GM23248 (cell line): ENCODE data around the gene CTR9. TPM values are rescaled to one million over a fixed set of nuclear protein-coding genes. Genes with fewer than 3 reads are reported as not detected.
A peak's percentile ranks its signal among the peaks of the same experiment; 100 is the strongest.
"Not testable (repeated sequence)": the region's sequence is repeated elsewhere in the genome, so short reads cannot be mapped to it uniquely, and the experiment has no call there.

Experiments used
- DNase-seq: peaks from one replicate; pipeline ENCODE4 v3.0.0-alpha.2; 2015
- H2AFZ ChIP-seq: fragments of 200-600 bp; sonication (generic); 2 replicates; pipeline ENCODE4 v1.6.1; 2016; ENCODE audit warnings: antibody characterized with exemption
- H3F3A ChIP-seq: fragments of 200-600 bp; sonication (generic); 2 replicates; pipeline ENCODE4 v1.6.1; 2016; ENCODE audit warnings: mild to moderate bottlenecking, antibody characterized with exemption, mixed run types; ENCODE audit not compliant: insufficient read depth
- H3K27ac ChIP-seq: fragments of 200-600 bp; sonication (generic); 2 replicates; pipeline ENCODE4 v1.5.1; 2016; ENCODE audit warnings: mild to moderate bottlenecking
- H3K27me3 ChIP-seq: fragments of 200-600 bp; sonication (generic); replicated peaks from 2 replicates; pipeline ENCODE4 v1.6.1; 2016; ENCODE audit warnings: mild to moderate bottlenecking; ENCODE audit not compliant: insufficient read depth
- H3K36me3 ChIP-seq: fragments of 200-600 bp; sonication (generic); 2 replicates; pipeline ENCODE4 v1.6.1; 2016; ENCODE audit warnings: low read depth, mild to moderate bottlenecking
- H3K4me1 ChIP-seq: fragments of 200-600 bp; sonication (generic); 2 replicates; pipeline ENCODE4 v1.6.1; 2016; ENCODE audit warnings: mild to moderate bottlenecking; ENCODE audit not compliant: insufficient read depth
- H3K4me2 ChIP-seq: fragments of 200-600 bp; sonication (generic); one replicate; pipeline ENCODE4 v1.6.1; 2016; ENCODE audit warnings: mild to moderate bottlenecking; ENCODE audit not compliant: unreplicated experiment
- H3K4me3 ChIP-seq: fragments of 200-600 bp; sonication (generic); 2 replicates; pipeline ENCODE4 v1.5.1; 2016; ENCODE audit warnings: mild to moderate bottlenecking
- H3K79me2 ChIP-seq: fragments of 200-600 bp; sonication (generic); 2 replicates; pipeline ENCODE4 v1.6.1; 2016; ENCODE audit warnings: mild to moderate bottlenecking; ENCODE audit not compliant: insufficient read depth
- H3K9ac ChIP-seq: fragments of 200-600 bp; sonication (generic); 2 replicates; pipeline ENCODE4 v1.6.1; 2016; ENCODE audit warnings: mild to moderate bottlenecking
- H3K9me2 ChIP-seq: fragments of 200-600 bp; sonication (generic); 2 replicates; pipeline ENCODE4 v1.6.1; 2016; ENCODE audit warnings: mixed run types, mild to moderate bottlenecking, moderate library complexity; ENCODE audit not compliant: insufficient read depth
- H3K9me3 ChIP-seq: fragments of 200-600 bp; sonication (generic); one replicate; pipeline ENCODE4 v1.6.1; 2017; ENCODE audit warnings: low read depth
- H4K20me1 ChIP-seq: fragments of 200-600 bp; sonication (generic); 2 replicates; pipeline ENCODE4 v1.6.0; 2016; ENCODE audit not compliant: insufficient read depth
- EZH2 ChIP-seq: fragments of 200-600 bp; sonication (generic); IDR thresholded peaks from 2 replicates; pipeline ENCODE4 v1.6.1; 2018; ENCODE audit warnings: antibody characterized with exemption, mild to moderate bottlenecking; ENCODE audit not compliant: insufficient read depth, poor library complexity, severe bottlenecking
- EZH2phosphoT487 ChIP-seq: fragments of 200-600 bp; sonication (generic); IDR thresholded peaks from 2 replicates; pipeline ENCODE4 v1.6.1; 2018; ENCODE audit warnings: antibody characterized with exemption, moderate library complexity, mild to moderate bottlenecking, low read depth; ENCODE audit not compliant: insufficient read depth
- WGBS, 2 experiments: methylation state at CpG; one replicate each; pipeline ENCODE4 v1.1.6; 2015 to 2017; ENCODE audit warnings: low lambda C conversion rate in 2 of 2, low coverage in 1 of 2; ENCODE audit errors: missing lambda C conversion rate in 2 of 2; 5-methylcytosine and 5-hydroxymethylcytosine counted together
- in situ Hi-C: fragments of 300-500 bp; cut with MboI; formaldehyde crosslinking; loops from 2 replicates; pipeline ENCODE4 v1.15.0; 2020
- polyA plus RNA-seq: library from polyadenylated mRNA; unstranded; fragments of >200 nt; fragmentation: Nextera tagmentation; extraction: Ambion mirVana; gene quantifications from 2 replicates; pipeline ENCODE4 v1.2.1, GENCODE V29; 2016
- total RNA-seq: library from RNA; depleted of rRNA; stranded (reverse); fragments of >200 nt; shearing (Covaris generic); gene quantifications from 2 replicates; pipeline ENCODE4 v1.2.3, GENCODE V29; 2014

CTR9 gene
- total and polyA plus RNA-seq, 2 experiments from 2014 or later: 20.2 to 32.3 TPM

GRCh38 chr11:10809373-10810160 is 58.5 kb downstream of the CTR9 start:
- peaks cover 39% of the 10 kb centered on the region for H3K79me2 ChIP-seq
- WGBS, 2 experiments: 1 to 2% methylated on average over 29 of the region's 29 CpGs
- peaks cover 29% of the 10 kb centered on the region for H3K36me3 ChIP-seq
- no peaks in the 10 kb centered on the region for H3K27me3 ChIP-seq
- in situ Hi-C loops: no loop called here
- peak overlapping the region; percentile 91 for H2AFZ ChIP-seq
- peak overlapping the region; percentile 99 for H3K4me2 ChIP-seq
- H3K9ac ChIP-seq: peak overlapping the region; percentile 99
- TF ChIP-seq EZH2phosphoT487 (no peak), EZH2 (no peak)
- H3K9me2 ChIP-seq: no peaks in the 10 kb centered on the region
- peaks cover 5% of the 10 kb centered on the region; the same call in 1 of the 2 replicates for H4K20me1 ChIP-seq
- H3F3A ChIP-seq: peaks cover 39% of the 10 kb centered on the region
- DNase-seq: peak; percentile 86
- peak overlapping the region; percentile 97 for H3K4me3 ChIP-seq
- H3K9me3 ChIP-seq: no peaks in the 10 kb centered on the region
- H3K27ac ChIP-seq: peak overlapping the region; percentile 99
- H3K4me1 ChIP-seq: peaks cover 32% of the 10 kb centered on the region

- no peak for TF ChIP-seq EZH2
- no peak for TF ChIP-seq EZH2phosphoT487
- H3K4me1 ChIP-seq: peaks cover 18% of the 10 kb centered on the region
- no peaks in the 10 kb centered on the region for H3K27me3 ChIP-seq
- no peak for DNase-seq
- H3K27ac ChIP-seq: no peak overlapping the region
- H3K4me3 ChIP-seq: no peak overlapping the region
- no peak overlapping the region for H3K4me2 ChIP-seq
- no peak overlapping the region for H3K9ac ChIP-seq
- in situ Hi-C loops: no loop called here
- H3K79me2 ChIP-seq: no peaks in the 10 kb centered on the region
- H3K9me2 ChIP-seq: no peaks in the 10 kb centered on the region
- no peaks in the 10 kb centered on the region for H4K20me1 ChIP-seq
- no peak overlapping the region for H2AFZ ChIP-seq
- peaks cover 18% of the 10 kb centered on the region for H3F3A ChIP-seq
- no peaks in the 10 kb centered on the region for H3K36me3 ChIP-seq
- no peaks in the 10 kb centered on the region for H3K9me3 ChIP-seq
Observed at GRCh38 chr11:10813945-10814344, 62.9 kb downstream of the CTR9 start.

GRCh38 chr11:10818594-10818993 is 67.5 kb downstream of the CTR9 start:
- Histone ChIP-seq H4K20me1 (no peaks in the 10 kb centered on the region), H3K4me3 (no peak overlapping the region), H3F3A (peaks cover 17% of the 10 kb centered on the region), H3K27ac (peak overlapping the region; percentile 49), H3K9me3 (no peaks in the 10 kb centered on the region), H3K9me2 (no peaks in the 10 kb centered on the region), H2AFZ (no peak overlapping the region), H3K4me1 (peaks cover 17% of the 10 kb centered on the region), H3K9ac (no peak overlapping the region), H3K79me2 (no peaks in the 10 kb centered on the region), H3K27me3 (no peaks in the 10 kb centered on the region), H3K4me2 (no peak overlapping the region), H3K36me3 (no peaks in the 10 kb centered on the region)
- WGBS, 2 experiments: 42 to 54% methylated on average over 1 of the region's 1 CpG
- TF ChIP-seq EZH2phosphoT487 (0 out of 2 replicates have a peak, but pooled peaks have one; percentile 35), EZH2 (no peak)
- in situ Hi-C loops: no loop called here
- DNase-seq: peak; percentile 83

GRCh38 chr11:10822491-10822890 is 71.4 kb downstream of the CTR9 start:
- not testable (repeated sequence) for H3K9me3 ChIP-seq

GRCh38 chr11:10823152-10823579 is 72.1 kb downstream of the CTR9 start:
- Histone ChIP-seq H3F3A (peaks cover 13% of the 10 kb centered on the region), H3K4me2 (peak overlapping the region; percentile 48), H3K4me1 (peaks cover 17% of the 10 kb centered on the region), H3K79me2 (no peaks in the 10 kb centered on the region), H3K27ac (no peak overlapping the region), H4K20me1 (no peaks in the 10 kb centered on the region), H3K9ac (no peak overlapping the region; the same call in 1 of the 2 replicates), H2AFZ (peak overlapping the region; percentile 75), H3K36me3 (no peaks in the 10 kb centered on the region), H3K4me3 (peak overlapping the region; percentile 12), H3K27me3 (no peaks in the 10 kb centered on the region), H3K9me2 (no peaks in the 10 kb centered on the region), H3K9me3 (no peaks in the 10 kb centered on the region)
- in situ Hi-C loops: no loop called here
- DNase-seq: no peak
- 14 to 26% methylated on average over 2 of the region's 2 CpGs for WGBS, 2 experiments
- no peak for TF ChIP-seq EZH2
- TF ChIP-seq EZH2phosphoT487: no peak

More at GRCh38 chr11:10822491-10822890, 71.4 kb downstream of the CTR9 start:
- DNase-seq, in situ Hi-C loops, H4K20me1 ChIP-seq, H3K36me3 ChIP-seq, H2AFZ ChIP-seq, H3K4me3 ChIP-seq, H3K27ac ChIP-seq, H3K9ac ChIP-seq, H3K9me2 ChIP-seq, H3K79me2 ChIP-seq, H3K27me3 ChIP-seq, H3K4me2 ChIP-seq: not testable (repeated sequence)
- H3F3A ChIP-seq: peaks cover 17% of the 10 kb centered on the region
- WGBS, 2 experiments: 93 to 100% methylated on average over 3 of the region's 3 CpGs
- peaks cover 20% of the 10 kb centered on the region for H3K4me1 ChIP-seq
